Epithelial cell of esophagus (primary cell): ENCODE data around the gene RNU6-1.

Source experiments
- DNase-seq: peaks from one replicate; pipeline ENCODE4 v3.0.0; 2010; ENCODE audit warnings: low read depth
- H3K4me3 ChIP-seq: 2 replicates; pipeline ENCODE4 v1.5.1; 2011; ENCODE audit warnings: mild to moderate bottlenecking, low read length, control low read depth
- TF ChIP-seq, protein P1 (sequence below): IDR thresholded peaks from 2 replicates; pipeline ENCODE4 v1.5.1; 2011; ENCODE audit warnings: low read depth, mild to moderate bottlenecking, low read length, control low read depth, inconsistent platforms; ENCODE audit not compliant: insufficient read depth; ENCODE audit errors: missing control alignments

The RNU6-1 gene

GRCh38 chr15:67835297-67836133 lies 4.3 kb downstream of the RNU6-1 start:
- TF ChIP-seq, protein P1, sequence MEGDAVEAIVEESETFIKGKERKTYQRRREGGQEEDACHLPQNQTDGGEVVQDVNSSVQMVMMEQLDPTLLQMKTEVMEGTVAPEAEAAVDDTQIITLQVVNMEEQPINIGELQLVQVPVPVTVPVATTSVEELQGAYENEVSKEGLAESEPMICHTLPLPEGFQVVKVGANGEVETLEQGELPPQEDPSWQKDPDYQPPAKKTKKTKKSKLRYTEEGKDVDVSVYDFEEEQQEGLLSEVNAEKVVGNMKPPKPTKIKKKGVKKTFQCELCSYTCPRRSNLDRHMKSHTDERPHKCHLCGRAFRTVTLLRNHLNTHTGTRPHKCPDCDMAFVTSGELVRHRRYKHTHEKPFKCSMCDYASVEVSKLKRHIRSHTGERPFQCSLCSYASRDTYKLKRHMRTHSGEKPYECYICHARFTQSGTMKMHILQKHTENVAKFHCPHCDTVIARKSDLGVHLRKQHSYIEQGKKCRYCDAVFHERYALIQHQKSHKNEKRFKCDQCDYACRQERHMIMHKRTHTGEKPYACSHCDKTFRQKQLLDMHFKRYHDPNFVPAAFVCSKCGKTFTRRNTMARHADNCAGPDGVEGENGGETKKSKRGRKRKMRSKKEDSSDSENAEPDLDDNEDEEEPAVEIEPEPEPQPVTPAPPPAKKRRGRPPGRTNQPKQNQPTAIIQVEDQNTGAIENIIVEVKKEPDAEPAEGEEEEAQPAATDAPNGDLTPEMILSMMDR: no peak
- DNase-seq: no peak
- peak overlapping the region; percentile 41 for H3K4me3 ChIP-seq

GRCh38 chr15:67834581-67835296 lies 5.1 kb downstream of the RNU6-1 start:
- H3K4me3 ChIP-seq: no peak overlapping the region
- no peak for DNase-seq
- TF ChIP-seq, protein P1: no peak

DNA sequence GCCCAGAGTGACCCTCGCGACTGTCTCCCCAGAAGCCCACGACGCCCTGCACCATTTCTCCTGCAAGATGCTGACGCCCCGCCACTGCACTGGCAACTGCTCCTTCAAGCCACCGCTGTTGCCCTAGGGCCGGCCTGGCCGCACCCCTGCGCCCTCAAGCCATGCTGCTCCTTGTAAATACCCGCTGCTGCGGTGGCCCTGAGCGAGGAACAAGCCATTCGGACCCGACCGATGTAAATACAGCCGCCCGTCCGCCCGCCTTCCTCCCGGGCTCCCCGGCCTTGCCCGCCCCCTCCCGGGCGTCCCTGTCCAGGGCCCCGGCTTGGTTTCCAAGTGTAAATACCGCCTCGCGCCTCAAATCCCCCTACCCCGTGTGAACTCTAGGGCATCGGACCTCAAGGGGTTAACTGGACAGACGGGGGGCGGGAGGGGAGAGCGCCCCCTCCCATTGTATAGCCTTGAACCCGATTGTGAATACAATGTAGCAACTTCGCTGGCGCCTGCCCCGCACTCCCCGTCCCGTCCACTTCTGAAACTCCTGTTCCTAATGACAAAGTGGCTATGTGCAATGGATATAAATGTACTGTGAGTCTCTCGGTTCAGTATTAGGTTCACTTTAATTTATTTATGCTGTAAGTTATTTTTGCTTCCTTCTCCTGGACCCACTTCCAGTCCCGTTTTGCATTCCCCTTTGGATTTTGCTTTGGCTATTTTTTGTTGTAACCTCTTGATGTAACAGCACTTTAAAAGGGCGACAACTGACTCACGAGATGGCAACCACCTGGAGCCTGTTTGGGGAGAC lies 5.9 kb downstream of the RNU6-1 start:
- DNase-seq: peak; percentile 46
- TF ChIP-seq, protein P1: peak; percentile 59
- H3K4me3 ChIP-seq: no peak overlapping the region

GRCh38 chr15:67832897-67833709 lies 6.7 kb downstream of the RNU6-1 start:
- no peak for DNase-seq
- TF ChIP-seq, protein P1: no peak
- peak overlapping the region; percentile 21 for H3K4me3 ChIP-seq

- no peak for DNase-seq
- no peak overlapping the region for H3K4me3 ChIP-seq
- TF ChIP-seq, protein P1: peak; percentile 34
Observed at GRCh38 chr15:67832031-67832551, 7.8 kb downstream of the RNU6-1 start.

GRCh38 chr15:67831363-67831762 lies 8.5 kb downstream of the RNU6-1 start:
- no peak overlapping the region for H3K4me3 ChIP-seq
- DNase-seq: no peak
- TF ChIP-seq, protein P1: no peak
